ENCODE measurements around the gene CLMN. TPM values are rescaled to one million over a fixed set of nuclear protein-coding genes. Genes with fewer than 3 reads are reported as not detected.

The CLMN gene
- total and polyA plus RNA-seq, 2 donors (not counting 1 experiment from before 2014, with no cell fraction given): 9.6 to 51.5 TPM

DNA sequence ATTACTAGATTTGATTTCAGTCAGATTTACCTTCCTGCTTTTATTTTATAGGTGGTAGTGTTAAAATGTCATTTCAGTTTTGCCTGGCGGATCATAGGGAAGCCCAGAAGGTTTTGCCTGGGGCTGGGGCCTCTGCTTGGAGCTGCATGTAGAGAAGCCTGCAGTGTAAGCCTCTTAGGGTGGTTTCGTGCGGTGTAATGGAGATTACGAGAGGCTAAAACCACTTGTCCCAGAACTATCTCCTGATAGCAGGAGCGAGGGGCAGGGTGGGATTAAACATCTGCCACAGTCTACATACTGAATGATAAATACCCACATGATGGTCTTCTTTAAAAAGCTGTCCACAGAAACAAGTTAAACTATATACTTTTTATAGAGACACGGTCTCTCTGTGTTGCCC, 127.4 kb downstream of the CLMN start:
- WGBS (ENCODE audit: insufficient coverage): 100% methylated on average over 1 of the region's 6 CpGs
- Mint-ChIP-seq H3K27me3 (no peaks in the 10 kb centered on the region), H3K27ac (no peak overlapping the region), H3K9me3 (ENCODE audit: insufficient read depth) (peaks cover 3% of the 10 kb centered on the region), H3K4me1 (peaks cover 2% of the 10 kb centered on the region), H3K4me3 (no peak overlapping the region)
- Histone ChIP-seq H3K9ac (ENCODE audit: low read length) (no peak overlapping the region), H3K4me1 (ENCODE audit: control insufficient read depth in 2 of 2, insufficient read depth in 2 of 2, low read length in 2 of 2) (no peaks in the 10 kb centered on the region), H3K4me3 (ENCODE audit: control extremely low read depth in 1 of 5, extremely low read depth in 1 of 5, insufficient read depth in 1 of 5, low read depth in 2 of 5, low read length in 4 of 5) (no peak overlapping the region), H3K79me2 (ENCODE audit: control insufficient read depth, insufficient read depth, low read length) (no peaks in the 10 kb centered on the region), H3K27ac (ENCODE audit: low read length in 2 of 2) (no peak overlapping the region), H3K36me3 (replicated peaks in 1 of 2; ENCODE audit: control extremely low read depth in 1 of 2, control insufficient read depth in 1 of 2, extremely low read depth in 1 of 2, insufficient read depth in 2 of 2, low read length in 1 of 2) (no peaks in the 10 kb centered on the region), H4K20me1 (ENCODE audit: control insufficient read depth, insufficient read depth, low read length, poor library complexity, severe bottlenecking) (no peaks in the 10 kb centered on the region), H2AFZ (ENCODE audit: insufficient read depth, low read depth, low read length, poor library complexity, severe bottlenecking) (no peak overlapping the region), H3K4me2 (replicated peaks; ENCODE audit: low read depth, low read length, poor library complexity, severe bottlenecking) (no peak overlapping the region), H3K27me3 (replicated peaks in 1 of 4; ENCODE audit: control extremely low read depth in 1 of 4, control insufficient read depth in 3 of 4, insufficient read depth in 4 of 4, low read length in 3 of 4) (peaks cover 0 to 3% (median 0%) of the 10 kb centered on the region in 4 experiments), H3K9me3 (ENCODE audit: control extremely low read depth in 1 of 3, control insufficient read depth in 2 of 3, insufficient read depth in 1 of 3, low read length in 2 of 3) (peaks cover 0 to 5% (median 0%) of the 10 kb centered on the region in 3 donors)
- no peak for ATAC-seq (ENCODE audit: low read depth)
- intact Hi-C loops (cut with micrococcal nuclease): no loop called here
- no peak for DNase-seq
- CTCF ChIA-PET: no interaction called here
- TF ChIP-seq, protein P1, sequence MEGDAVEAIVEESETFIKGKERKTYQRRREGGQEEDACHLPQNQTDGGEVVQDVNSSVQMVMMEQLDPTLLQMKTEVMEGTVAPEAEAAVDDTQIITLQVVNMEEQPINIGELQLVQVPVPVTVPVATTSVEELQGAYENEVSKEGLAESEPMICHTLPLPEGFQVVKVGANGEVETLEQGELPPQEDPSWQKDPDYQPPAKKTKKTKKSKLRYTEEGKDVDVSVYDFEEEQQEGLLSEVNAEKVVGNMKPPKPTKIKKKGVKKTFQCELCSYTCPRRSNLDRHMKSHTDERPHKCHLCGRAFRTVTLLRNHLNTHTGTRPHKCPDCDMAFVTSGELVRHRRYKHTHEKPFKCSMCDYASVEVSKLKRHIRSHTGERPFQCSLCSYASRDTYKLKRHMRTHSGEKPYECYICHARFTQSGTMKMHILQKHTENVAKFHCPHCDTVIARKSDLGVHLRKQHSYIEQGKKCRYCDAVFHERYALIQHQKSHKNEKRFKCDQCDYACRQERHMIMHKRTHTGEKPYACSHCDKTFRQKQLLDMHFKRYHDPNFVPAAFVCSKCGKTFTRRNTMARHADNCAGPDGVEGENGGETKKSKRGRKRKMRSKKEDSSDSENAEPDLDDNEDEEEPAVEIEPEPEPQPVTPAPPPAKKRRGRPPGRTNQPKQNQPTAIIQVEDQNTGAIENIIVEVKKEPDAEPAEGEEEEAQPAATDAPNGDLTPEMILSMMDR (IDR thresholded peaks at IDR 0.05): no peak
- no peak for TF ChIP-seq EZH2 (IDR thresholded peaks at IDR 0.05; ENCODE audit: borderline replicate concordance, insufficient read depth, low read depth, low read length, poor library complexity, severe bottlenecking)
- POLR2A ChIA-PET: no interaction called here

DNA sequence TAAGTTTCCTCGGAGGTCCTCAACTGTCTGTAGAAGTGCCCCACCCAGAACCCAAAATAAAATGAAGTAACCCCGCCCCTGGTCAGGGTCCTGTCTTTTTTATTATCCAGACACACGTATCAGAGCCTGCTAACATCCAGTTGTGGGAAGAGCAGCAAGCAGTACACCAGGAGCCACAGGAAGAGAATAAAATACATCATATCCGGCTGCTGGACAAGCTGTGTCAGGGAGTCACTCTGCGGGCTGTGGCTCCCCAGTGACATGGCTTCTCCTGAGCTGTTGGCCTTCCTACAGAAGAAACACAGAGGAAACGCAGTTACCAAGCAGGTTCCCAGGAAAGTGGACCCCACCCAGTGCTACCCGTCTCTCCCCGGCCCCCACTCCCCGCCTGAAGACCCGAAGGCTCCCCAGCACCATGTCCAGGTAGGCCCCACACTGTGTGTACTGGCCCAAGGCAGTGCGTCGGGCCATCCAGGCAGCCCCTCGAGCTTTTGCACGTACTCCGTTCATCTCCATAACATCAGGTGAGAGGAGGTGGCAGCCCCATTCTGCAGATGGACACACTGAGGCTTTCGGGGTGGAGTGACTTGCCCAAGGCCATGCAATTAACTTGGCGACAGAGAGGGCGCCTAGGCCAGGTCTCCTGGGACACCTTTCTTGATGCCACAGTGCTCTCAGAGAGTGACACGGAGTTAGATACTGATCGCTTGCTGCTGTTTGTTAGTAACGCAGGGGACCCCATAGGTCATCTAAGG, 128.1 kb downstream of the CLMN start:
- Mint-ChIP-seq H3K27me3 (peaks cover 3% of the 10 kb centered on the region), H3K4me3 (no peak overlapping the region), H3K4me1 (peaks cover 2% of the 10 kb centered on the region), H3K9me3 (ENCODE audit: insufficient read depth) (peaks cover 3% of the 10 kb centered on the region), H3K27ac (no peak overlapping the region)
- intact Hi-C loops (cut with micrococcal nuclease): no loop called here
- Histone ChIP-seq H3K4me3 (ENCODE audit: control extremely low read depth in 1 of 5, extremely low read depth in 1 of 5, insufficient read depth in 1 of 5, low read depth in 2 of 5, low read length in 4 of 5) (no peak overlapping the region), H3K9ac (ENCODE audit: low read length) (no peak overlapping the region), H2AFZ (ENCODE audit: insufficient read depth, low read depth, low read length, poor library complexity, severe bottlenecking) (no peak overlapping the region), H3K4me2 (replicated peaks; ENCODE audit: low read depth, low read length, poor library complexity, severe bottlenecking) (no peak overlapping the region), H4K20me1 (ENCODE audit: control insufficient read depth, insufficient read depth, low read length, poor library complexity, severe bottlenecking) (no peaks in the 10 kb centered on the region), H3K4me1 (ENCODE audit: control insufficient read depth in 2 of 2, insufficient read depth in 2 of 2, low read length in 2 of 2) (no peaks in the 10 kb centered on the region), H3K27me3 (replicated peaks in 1 of 4; ENCODE audit: control extremely low read depth in 1 of 4, control insufficient read depth in 3 of 4, insufficient read depth in 4 of 4, low read length in 3 of 4) (peaks cover 0 to 4% (median 0%) of the 10 kb centered on the region in 4 experiments), H3K36me3 (replicated peaks in 1 of 2; ENCODE audit: control extremely low read depth in 1 of 2, control insufficient read depth in 1 of 2, extremely low read depth in 1 of 2, insufficient read depth in 2 of 2, low read length in 1 of 2) (no peaks in the 10 kb centered on the region), H3K79me2 (ENCODE audit: control insufficient read depth, insufficient read depth, low read length) (no peaks in the 10 kb centered on the region), H3K9me3 (ENCODE audit: control extremely low read depth in 1 of 3, control insufficient read depth in 2 of 3, insufficient read depth in 1 of 3, low read length in 2 of 3) (peaks cover 0 to 6% (median 0%) of the 10 kb centered on the region in 3 donors), H3K27ac (ENCODE audit: low read length in 2 of 2) (no peak overlapping the region)
- ChIA-PET CTCF (no interaction called here), POLR2A (no interaction called here)
- 76% methylated on average over 18 of the region's 21 CpGs for WGBS (ENCODE audit: insufficient coverage)
- TF ChIP-seq, protein P1 (IDR thresholded peaks at IDR 0.05): no peak
- TF ChIP-seq EZH2 (IDR thresholded peaks at IDR 0.05; ENCODE audit: borderline replicate concordance, insufficient read depth, low read depth, low read length, poor library complexity, severe bottlenecking): no peak
- no peak for DNase-seq
- ATAC-seq (ENCODE audit: low read depth): no peak
